Activated CD8-positive, alpha-beta T cell treated with anti-CD3 and anti-CD28 coated beads, Interleukin-2, amount 10 ng/mL, durations not matched to agents 7 days and 5 days (primary cell): ENCODE results near the gene COL15A1. TPM values are rescaled to one million over a fixed set of nuclear protein-coding genes. Genes with fewer than 3 reads are reported as not detected.

ENCODE experiments used
- ATAC-seq: fragments of 150-1000 bp; cut with Tn5 transposase; one replicate; pipeline ENCODE4 v1.10.0; 2021; ENCODE audit warnings: moderate library complexity
- CTCF ChIA-PET: fragments of 350-600 bp; sonication (Branson Sonifier 250); formaldehyde crosslinking; loops from one replicate; lab custom pipeline; 2021; ENCODE audit warnings: antibody characterized with exemption; lab: Charles Lee
- POLR2A ChIA-PET: fragments of 350-600 bp; sonication (Branson Sonifier 250); formaldehyde crosslinking; loops from one replicate; lab custom pipeline; 2021; ENCODE audit warnings: antibody characterized with exemption; lab: Charles Lee
- DNase-seq: peaks from one replicate; pipeline ENCODE4 v3.0.0-alpha.2; 2020
- H3K27ac Mint-ChIP-seq: one replicate; pipeline ENCODE4 v1.8.0; 2021; ENCODE audit warnings: mild to moderate bottlenecking, mixed read lengths
- H3K27me3 Mint-ChIP-seq: one replicate; pipeline ENCODE4 v1.8.0; 2021; ENCODE audit warnings: low read depth, mixed read lengths
- H3K36me3 Mint-ChIP-seq: one replicate; pipeline ENCODE4 v1.8.0; 2021; ENCODE audit warnings: low read depth, mixed read lengths
- H3K4me1 Mint-ChIP-seq: one replicate; pipeline ENCODE4 v1.8.0; 2021; ENCODE audit warnings: low read depth, mixed read lengths
- H3K4me3 Mint-ChIP-seq: one replicate; pipeline ENCODE4 v1.8.0; 2021; ENCODE audit warnings: mild to moderate bottlenecking, mixed read lengths
- H3K9me3 Mint-ChIP-seq: one replicate; pipeline ENCODE4 v1.8.0; 2022; ENCODE audit warnings: mixed read lengths; ENCODE audit not compliant: insufficient read depth
- total RNA-seq, 2 experiments: library from RNA; stranded (reverse); gene quantifications; one replicate each; pipeline ENCODE4 v1.2.3, GENCODE V29; 2021

The COL15A1 gene
- total RNA-seq, 2 experiments from 2014 or later: 0.37 to 0.76 TPM

GRCh38 chr9:99063522-99063921 is 119.8 kb downstream of the COL15A1 start:
- Mint-ChIP-seq H3K27me3 (no peaks in the 10 kb centered on the region), H3K36me3 (peaks cover 26% of the 10 kb centered on the region), H3K9me3 (no peaks in the 10 kb centered on the region), H3K27ac (peak overlapping the region; percentile 15), H3K4me3 (no peak overlapping the region), H3K4me1 (peaks cover 64% of the 10 kb centered on the region)
- ChIA-PET CTCF (no interaction called here), POLR2A (interaction anchor here (0.8 to 1.3 kb wide), 2 partner anchors 8 to 13 kb away, joined by 3 read pairs; no protein-coding TSS in a partner anchor)
- no peak for ATAC-seq
- DNase-seq: no peak

GRCh38 chr9:99066571-99066970 is 122.9 kb downstream of the COL15A1 start:
- Mint-ChIP-seq H3K9me3 (peaks cover 5% of the 10 kb centered on the region), H3K4me1 (peaks cover 67% of the 10 kb centered on the region), H3K4me3 (no peak overlapping the region), H3K36me3 (peaks cover 30% of the 10 kb centered on the region), H3K27me3 (no peaks in the 10 kb centered on the region), H3K27ac (no peak overlapping the region)
- CTCF ChIA-PET: no interaction called here
- POLR2A ChIA-PET: no interaction called here
- no peak for DNase-seq
- ATAC-seq: no peak

- H3K9me3 Mint-ChIP-seq: peaks cover 5% of the 10 kb centered on the region
- ChIA-PET CTCF (interaction anchor here (0.9 kb wide), 1 partner anchor 10 kb away, joined by 3 read pairs; no protein-coding TSS in a partner anchor), POLR2A (interaction anchor here (0.7 to 1.0 kb wide), 2 partner anchors 11 to 51 kb away, joined by 3 to 4 read pairs; no protein-coding TSS in a partner anchor)
- peaks cover 61% of the 10 kb centered on the region for H3K4me1 Mint-ChIP-seq
- H3K4me3 Mint-ChIP-seq: no peak overlapping the region
- ATAC-seq: peak; percentile 33
- H3K27ac Mint-ChIP-seq: peak overlapping the region; percentile 89
- peaks cover 20% of the 10 kb centered on the region for H3K36me3 Mint-ChIP-seq
- no peaks in the 10 kb centered on the region for H3K27me3 Mint-ChIP-seq
- DNase-seq: no peak
Observed at GRCh38 chr9:99069075-99069474, 125.4 kb downstream of the COL15A1 start.

- ChIA-PET CTCF (interaction anchor here (0.9 kb wide), 1 partner anchor 10 kb away, joined by 3 read pairs; no protein-coding TSS in a partner anchor), POLR2A (interaction anchor here (1.0 kb wide), 1 partner anchor 11 kb away, joined by 4 read pairs; no protein-coding TSS in a partner anchor)
- H3K27ac Mint-ChIP-seq: peak overlapping the region; percentile 89
- ATAC-seq (no peak), DNase-seq (no peak)
- H3K4me3 Mint-ChIP-seq: no peak overlapping the region
- H3K27me3 Mint-ChIP-seq: no peaks in the 10 kb centered on the region
- H3K9me3 Mint-ChIP-seq: peaks cover 5% of the 10 kb centered on the region
- peaks cover 18% of the 10 kb centered on the region for H3K36me3 Mint-ChIP-seq
- peaks cover 59% of the 10 kb centered on the region for H3K4me1 Mint-ChIP-seq
Observed at GRCh38 chr9:99069546-99069945, 125.8 kb downstream of the COL15A1 start.

- Mint-ChIP-seq H3K4me1 (peaks cover 61% of the 10 kb centered on the region), H3K4me3 (no peak overlapping the region), H3K27me3 (no peaks in the 10 kb centered on the region), H3K36me3 (peaks cover 16% of the 10 kb centered on the region), H3K27ac (no peak overlapping the region), H3K9me3 (peaks cover 5% of the 10 kb centered on the region)
- CTCF ChIA-PET: interaction anchor here (1.0 kb wide), 1 partner anchor 44 kb away, joined by 3 read pairs; no protein-coding TSS in a partner anchor
- no peak for ATAC-seq
- POLR2A ChIA-PET: interaction anchor here (0.6 kb wide), 1 partner anchor 70 kb away, joined by 4 read pairs; no protein-coding TSS in a partner anchor
- DNase-seq: no peak
Observed at GRCh38 chr9:99070681-99071080, 127.0 kb downstream of the COL15A1 start.

GRCh38 chr9:99071313-99072039 is 127.8 kb downstream of the COL15A1 start:
- Mint-ChIP-seq H3K36me3 (peaks cover 19% of the 10 kb centered on the region), H3K4me1 (peaks cover 67% of the 10 kb centered on the region), H3K27ac (peak overlapping the region; percentile 51), H3K4me3 (no peak overlapping the region), H3K27me3 (no peaks in the 10 kb centered on the region), H3K9me3 (peaks cover 5% of the 10 kb centered on the region)
- DNase-seq (no peak), ATAC-seq (no peak)
- POLR2A ChIA-PET: interaction anchor here (0.6 to 0.9 kb wide), 3 partner anchors 12 to 70 kb away, joined by 3 to 4 read pairs (median 4); no protein-coding TSS in a partner anchor
- CTCF ChIA-PET: interaction anchor here (1.0 kb wide), 1 partner anchor 43 kb away, joined by 3 read pairs; no protein-coding TSS in a partner anchor

GRCh38 chr9:99072040-99072394 is 128.3 kb downstream of the COL15A1 start:
- CTCF ChIA-PET: no interaction called here
- Mint-ChIP-seq H3K27ac (no peak overlapping the region), H3K4me3 (no peak overlapping the region), H3K27me3 (no peaks in the 10 kb centered on the region), H3K4me1 (peaks cover 69% of the 10 kb centered on the region), H3K9me3 (peaks cover 5% of the 10 kb centered on the region), H3K36me3 (peaks cover 19% of the 10 kb centered on the region)
- no peak for DNase-seq
- no peak for ATAC-seq
- POLR2A ChIA-PET: interaction anchor here (0.8 to 0.9 kb wide), 2 partner anchors 13 to 14 kb away, joined by 3 to 4 read pairs; no protein-coding TSS in a partner anchor

GRCh38 chr9:99073347-99073746 is 129.6 kb downstream of the COL15A1 start:
- CTCF ChIA-PET: no interaction called here
- Mint-ChIP-seq H3K36me3 (peaks cover 19% of the 10 kb centered on the region), H3K27ac (no peak overlapping the region), H3K4me1 (peaks cover 73% of the 10 kb centered on the region), H3K4me3 (no peak overlapping the region), H3K9me3 (peaks cover 5% of the 10 kb centered on the region), H3K27me3 (no peaks in the 10 kb centered on the region)
- DNase-seq: no peak
- ATAC-seq: no peak
- POLR2A ChIA-PET: no interaction called here

- peaks cover 68% of the 10 kb centered on the region for H3K4me1 Mint-ChIP-seq
- POLR2A ChIA-PET: interaction anchor here (1.2 kb wide), 1 partner anchor 16 kb away, joined by 4 read pairs; no protein-coding TSS in a partner anchor
Observed at GRCh38 chr9:99073985-99074901, 130.5 kb downstream of the COL15A1 start.

GRCh38 chr9:99074902-99075245 is 131.2 kb downstream of the COL15A1 start:
- POLR2A ChIA-PET: interaction anchor here (1.2 kb wide), 1 partner anchor 16 kb away, joined by 4 read pairs; no protein-coding TSS in a partner anchor
- peaks cover 7% of the 10 kb centered on the region for H3K36me3 Mint-ChIP-seq
- CTCF ChIA-PET: interaction anchor here (0.8 to 1.2 kb wide), 3 partner anchors 13 to 18 kb away, joined by 3 to 4 read pairs (median 3); no protein-coding TSS in a partner anchor
- ATAC-seq (no peak), DNase-seq (no peak)
- H3K4me3 Mint-ChIP-seq: no peak overlapping the region
- peaks cover 62% of the 10 kb centered on the region for H3K4me1 Mint-ChIP-seq
- H3K27me3 Mint-ChIP-seq: no peaks in the 10 kb centered on the region
- no peaks in the 10 kb centered on the region for H3K9me3 Mint-ChIP-seq
- H3K27ac Mint-ChIP-seq: peak overlapping the region; percentile 41

More at GRCh38 chr9:99073985-99074901, 130.5 kb downstream of the COL15A1 start:
- CTCF ChIA-PET: interaction anchor here (0.8 to 1.2 kb wide), 3 partner anchors 14 to 19 kb away, joined by 3 to 4 read pairs (median 3); no protein-coding TSS in a partner anchor
- Mint-ChIP-seq H3K36me3 (peaks cover 10% of the 10 kb centered on the region), H3K27me3 (no peaks in the 10 kb centered on the region), H3K9me3 (peaks cover 1% of the 10 kb centered on the region), H3K27ac (peak overlapping the region; percentile 23), H3K4me3 (no peak overlapping the region)
- no peak for ATAC-seq
- no peak for DNase-seq
